Neutrophil (primary cell): Measurements from ENCODE around the gene KIF3A.

ENCODE experiments used
- H3K27ac ChIP-seq: fragments of 200-600 bp; sonication (generic); 2 replicates; pipeline ENCODE4 v1.5.1; 2016; ENCODE audit warnings: mild to moderate bottlenecking, moderate library complexity
- H3K27me3 ChIP-seq: fragments of 200-600 bp; sonication (generic); 2 replicates; pipeline ENCODE4 v1.6.0; 2016; ENCODE audit warnings: mild to moderate bottlenecking
- H3K36me3 ChIP-seq: fragments of 200-600 bp; sonication (generic); 2 replicates; pipeline ENCODE4 v1.5.1; 2017
- H3K4me1 ChIP-seq, 2 experiments: fragments of 200-600 bp in 1 of 2; sonication (generic) in 1 of 2; 1 replicate in 1 of 2; 2 replicates in 1 of 2; pipeline versions ENCODE4 v1.5.1 to v1.6.1; 2013 to 2016; ENCODE audit warnings: low read depth in 1 of 2, low read length in 1 of 2, mild to moderate bottlenecking in 1 of 2, moderate library complexity in 1 of 2; ENCODE audit not compliant: control insufficient read depth in 1 of 2, insufficient read depth in 1 of 2
- H3K4me3 ChIP-seq, 2 experiments: fragments of 200-600 bp in 1 of 2; sonication (generic) in 1 of 2; 1 replicate in 1 of 2; 2 replicates in 1 of 2; pipeline ENCODE4 v1.5.1; 2013 to 2016; ENCODE audit warnings: low read depth in 1 of 2, low read length in 1 of 2, mild to moderate bottlenecking in 1 of 2, moderate library complexity in 1 of 2
- H3K9me3 ChIP-seq: fragments of 200-600 bp; sonication (generic); 2 replicates; pipeline ENCODE4 v1.5.1; 2016
- CTCF ChIP-seq: fragments of 200-600 bp; sonication (generic); IDR thresholded peaks from 2 replicates; pipeline ENCODE4 v1.5.1; 2016; ENCODE audit warnings: antibody characterized with exemption

Gene KIF3A

GRCh38 chr5:132653716-132654115 lies 83.6 kb downstream of the KIF3A start:
- Histone ChIP-seq H3K36me3 (no peaks in the 10 kb centered on the region), H3K4me1 (peaks cover 0 to 4% of the 10 kb centered on the region in 2 experiments), H3K9me3 (no peaks in the 10 kb centered on the region), H3K27ac (no peak overlapping the region), H3K27me3 (peaks cover 86% of the 10 kb centered on the region), H3K4me3 (no peak overlapping the region)
- TF ChIP-seq CTCF, result no peak

- Histone ChIP-seq H3K4me1 (peaks cover 0 to 4% of the 10 kb centered on the region in 2 experiments), H3K27me3 (peaks cover 83% of the 10 kb centered on the region), H3K4me3 (no peak overlapping the region), H3K9me3 (no peaks in the 10 kb centered on the region), H3K27ac (no peak overlapping the region), H3K36me3 (no peaks in the 10 kb centered on the region)
- TF ChIP-seq CTCF, result no peak
Measured at GRCh38 chr5:132651838-132652469, 85.4 kb downstream of the KIF3A start.

DNA sequence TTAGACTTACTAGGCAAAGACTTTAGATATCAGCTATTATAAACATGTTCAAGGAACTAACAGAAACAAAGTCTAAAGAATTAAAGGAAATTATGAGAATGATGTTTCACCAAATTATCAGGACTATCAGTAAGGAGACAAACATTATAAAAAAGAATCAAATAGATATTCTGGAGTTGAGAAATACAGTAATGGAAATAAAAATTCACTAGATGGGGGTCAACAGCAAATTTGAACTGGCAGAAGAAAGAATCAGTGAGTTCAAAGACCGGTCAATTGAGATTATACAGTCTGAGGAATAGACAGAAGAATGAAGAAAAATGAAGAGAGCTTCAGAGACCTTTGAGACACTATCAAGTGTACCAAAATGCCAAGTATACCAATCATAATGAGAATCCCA lies 89.0 kb downstream of the KIF3A start:
- H3K27ac ChIP-seq, result no peak overlapping the region
- no peak for TF ChIP-seq CTCF

GRCh38 chr5:132647473-132647872 lies 89.9 kb downstream of the KIF3A start:
- Histone ChIP-seq H3K27me3 (peaks cover 39% of the 10 kb centered on the region), H3K4me1 (no peaks in the 10 kb centered on the region), H3K4me3 (no peak overlapping the region), H3K27ac (no peak overlapping the region), H3K36me3 (peaks cover 4% of the 10 kb centered on the region), H3K9me3 (no peaks in the 10 kb centered on the region)
- TF ChIP-seq CTCF, result no peak

More for the DNA sequence above, 89.0 kb downstream of the KIF3A start:
- Histone ChIP-seq H3K4me1 (no peaks in the 10 kb centered on the region), H3K27me3 (peaks cover 47% of the 10 kb centered on the region), H3K4me3 (no peak overlapping the region), H3K9me3 (no peaks in the 10 kb centered on the region), H3K36me3 (no peaks in the 10 kb centered on the region)

DNA sequence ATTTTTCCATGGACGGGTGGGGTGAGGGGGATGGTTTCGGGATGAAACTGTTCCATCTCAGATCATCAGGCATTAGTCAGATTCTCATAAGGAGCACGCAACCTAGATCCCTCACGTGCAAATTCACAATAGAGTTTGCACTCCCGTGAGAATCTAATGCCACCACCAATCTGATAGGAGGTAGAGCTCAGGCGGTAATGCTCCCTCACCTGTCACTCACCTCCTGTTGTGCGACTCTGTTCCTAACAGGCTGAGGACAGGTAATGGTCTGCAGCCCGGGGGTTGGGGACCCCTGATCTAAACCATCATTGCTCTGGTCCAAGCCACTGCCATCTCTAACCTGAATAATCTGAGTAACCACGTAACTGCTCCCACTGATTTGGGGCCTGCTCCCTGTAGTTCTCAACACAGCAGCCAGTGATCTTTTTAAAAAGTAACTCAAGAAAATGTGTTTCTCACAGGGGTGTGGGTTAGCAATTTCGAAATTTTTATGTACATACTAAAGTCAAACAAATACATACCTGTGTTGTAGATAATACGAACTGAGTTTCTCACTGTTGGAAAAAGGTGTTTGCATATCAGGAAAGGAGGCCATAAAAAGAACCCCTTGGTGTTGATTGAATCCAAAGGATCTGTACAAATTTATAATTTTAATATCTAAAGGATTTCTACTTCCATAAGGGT lies 90.6 kb downstream of the KIF3A start:
- peaks cover 31% of the 10 kb centered on the region for H3K27me3 ChIP-seq
- H3K9me3 ChIP-seq, result no peaks in the 10 kb centered on the region
- no peak for TF ChIP-seq CTCF
- H3K36me3 ChIP-seq, result peaks cover 4% of the 10 kb centered on the region
- H3K4me1 ChIP-seq, result peaks cover 0 to 2% of the 10 kb centered on the region in 2 experiments
- no peak overlapping the region for H3K4me3 ChIP-seq
- no peak overlapping the region for H3K27ac ChIP-seq
